ENCODE measurements around the gene PLXNA1.
A peak's percentile ranks its signal among the peaks of the same experiment; 100 is the strongest.

PLXNA1 gene

GRCh38 chr3:126973814-126974213, 9.1 kb upstream of the PLXNA1 start:
- DNase-seq (ENCODE audit: insufficient read length, low spot score) (no peak), FAIRE-seq (no peak)
- no peak for TF ChIP-seq POLR2A (IDR thresholded peaks at IDR 0.05; ENCODE audit: low read depth, low read length)

- FAIRE-seq (no peak), DNase-seq (ENCODE audit: insufficient read length, low spot score) (no peak)
- TF ChIP-seq POLR2AphosphoS5 (IDR thresholded peaks at IDR 0.05; ENCODE audit: low read depth, low read length) (no peak), PAX5 (IDR thresholded peaks at IDR 0.05; ENCODE audit: insufficient read depth, low read length, severe bottlenecking) (no peak), TAF1 (IDR thresholded peaks at IDR 0.05; ENCODE audit: low read depth, low read length) (no peak), SPI1 (IDR thresholded peaks at IDR 0.05; ENCODE audit: low read depth, low read length) (no peak), POU2F2 (IDR thresholded peaks at IDR 0.05; ENCODE audit: low read depth, low read length) (no peak)
Observed at GRCh38 chr3:126974756-126975155, 8.2 kb upstream of the PLXNA1 start.

- TF ChIP-seq POU2F2 (IDR thresholded peaks at IDR 0.05; ENCODE audit: low read depth, low read length) (no peak), PAX5 (IDR thresholded peaks at IDR 0.05; ENCODE audit: insufficient read depth, low read length, severe bottlenecking) (no peak), POLR2AphosphoS5 (IDR thresholded peaks at IDR 0.05; ENCODE audit: low read depth, low read length) (no peak), SPI1 (IDR thresholded peaks at IDR 0.05; ENCODE audit: low read depth, low read length) (no peak)
- DNase-seq (ENCODE audit: insufficient read length, low spot score) (no peak), FAIRE-seq (no peak)
Observed at GRCh38 chr3:126976906-126977305, 6.0 kb upstream of the PLXNA1 start.

GRCh38 chr3:126977821-126978220, 5.1 kb upstream of the PLXNA1 start:
- FAIRE-seq = no peak

GRCh38 chr3:126978291-126978690, 4.6 kb upstream of the PLXNA1 start:
- DNase-seq (ENCODE audit: insufficient read length, low spot score) (no peak), FAIRE-seq (peak; percentile 72)
- TF ChIP-seq POU2F2 (IDR thresholded peaks at IDR 0.05; ENCODE audit: low read depth, low read length) = no peak
- no peak for TF ChIP-seq PAX5 (IDR thresholded peaks at IDR 0.05; ENCODE audit: insufficient read depth, low read length, severe bottlenecking)
- TF ChIP-seq POLR2AphosphoS5 (IDR thresholded peaks at IDR 0.05; ENCODE audit: low read depth, low read length) = no peak
- TF ChIP-seq TAF1 (IDR thresholded peaks at IDR 0.05; ENCODE audit: low read depth, low read length) = no peak

More at GRCh38 chr3:126977821-126978220, 5.1 kb upstream of the PLXNA1 start:
- no peak for DNase-seq (ENCODE audit: insufficient read length, low spot score)
- TF ChIP-seq PAX5 (IDR thresholded peaks at IDR 0.05; ENCODE audit: insufficient read depth, low read length, severe bottlenecking) (no peak), POLR2AphosphoS5 (IDR thresholded peaks at IDR 0.05; ENCODE audit: low read depth, low read length) (no peak), TAF1 (IDR thresholded peaks at IDR 0.05; ENCODE audit: low read depth, low read length) (no peak), POU2F2 (IDR thresholded peaks at IDR 0.05; ENCODE audit: low read depth, low read length) (no peak), SPI1 (IDR thresholded peaks at IDR 0.05; ENCODE audit: low read depth, low read length) (no peak), POLR2A (IDR thresholded peaks at IDR 0.05; ENCODE audit: low read depth, low read length) (no peak)

- TF ChIP-seq TAF1 (IDR thresholded peaks at IDR 0.05; ENCODE audit: low read depth, low read length) = no peak
- no peak for TF ChIP-seq PAX5 (IDR thresholded peaks at IDR 0.05; ENCODE audit: insufficient read depth, low read length, severe bottlenecking)
- TF ChIP-seq SPI1 (IDR thresholded peaks at IDR 0.05; ENCODE audit: low read depth, low read length) = 0 out of 2 replicates have a peak, but pooled peaks have one; percentile 14
- no peak for TF ChIP-seq POLR2AphosphoS5 (IDR thresholded peaks at IDR 0.05; ENCODE audit: low read depth, low read length)
- no peak for FAIRE-seq
- DNase-seq (ENCODE audit: insufficient read length, low spot score) = no peak
Observed at GRCh38 chr3:126979046-126979628, 3.8 kb upstream of the PLXNA1 start.

- TF ChIP-seq TAF1 (IDR thresholded peaks at IDR 0.05; ENCODE audit: low read depth, low read length) (no peak), POLR2AphosphoS5 (IDR thresholded peaks at IDR 0.05; ENCODE audit: low read depth, low read length) (no peak), PAX5 (IDR thresholded peaks at IDR 0.05; ENCODE audit: insufficient read depth, low read length, severe bottlenecking) (no peak), POLR2A (IDR thresholded peaks at IDR 0.05; ENCODE audit: low read depth, low read length) (no peak), POU2F2 (IDR thresholded peaks at IDR 0.05; ENCODE audit: low read depth, low read length) (no peak), SPI1 (IDR thresholded peaks at IDR 0.05; ENCODE audit: low read depth, low read length) (no peak)
- DNase-seq (ENCODE audit: insufficient read length, low spot score) (no peak), FAIRE-seq (no peak)
Observed at GRCh38 chr3:126980266-126980811, 2.6 kb upstream of the PLXNA1 start.

- TF ChIP-seq SPI1 (IDR thresholded peaks at IDR 0.05; ENCODE audit: low read depth, low read length) = peak; percentile 73
- TF ChIP-seq POLR2A (IDR thresholded peaks at IDR 0.05; ENCODE audit: low read depth, low read length) = no peak
- DNase-seq (ENCODE audit: insufficient read length, low spot score) (no peak), FAIRE-seq (no peak)
Observed at GRCh38 chr3:126982126-126982470, 817 bp upstream of the PLXNA1 start.

- no peak for DNase-seq (ENCODE audit: insufficient read length, low spot score)
- TF ChIP-seq POLR2A (IDR thresholded peaks at IDR 0.05; ENCODE audit: low read depth, low read length) (no peak), SPI1 (IDR thresholded peaks at IDR 0.05; ENCODE audit: low read depth, low read length) (no peak), POLR2AphosphoS5 (IDR thresholded peaks at IDR 0.05; ENCODE audit: low read depth, low read length) (no peak), POU2F2 (IDR thresholded peaks at IDR 0.05; ENCODE audit: low read depth, low read length) (no peak), TAF1 (IDR thresholded peaks at IDR 0.05; ENCODE audit: low read depth, low read length) (no peak), PAX5 (IDR thresholded peaks at IDR 0.05; ENCODE audit: insufficient read depth, low read length, severe bottlenecking) (no peak)
- peak; percentile 28 for FAIRE-seq
Observed at GRCh38 chr3:126983276-126983652, 349 bp downstream of the PLXNA1 start.

GRCh38 chr3:126983653-126984390, 907 bp downstream of the PLXNA1 start:
- FAIRE-seq (no peak), DNase-seq (ENCODE audit: insufficient read length, low spot score) (peak; percentile 60)
- TF ChIP-seq POLR2A (IDR thresholded peaks at IDR 0.05; ENCODE audit: low read depth, low read length) = no peak
- TF ChIP-seq TAF1 (IDR thresholded peaks at IDR 0.05; ENCODE audit: low read depth, low read length) = no peak
- no peak for TF ChIP-seq PAX5 (IDR thresholded peaks at IDR 0.05; ENCODE audit: insufficient read depth, low read length, severe bottlenecking)
- TF ChIP-seq POU2F2 (IDR thresholded peaks at IDR 0.05; ENCODE audit: low read depth, low read length) = no peak
- TF ChIP-seq SPI1 (IDR thresholded peaks at IDR 0.05; ENCODE audit: low read depth, low read length) = no peak
- no peak for TF ChIP-seq POLR2AphosphoS5 (IDR thresholded peaks at IDR 0.05; ENCODE audit: low read depth, low read length)

Data from GM12891 (cell line).